ENCODE measurements around the gene TMEM141. TPM values are rescaled to one million over a fixed set of nuclear protein-coding genes. Genes with fewer than 3 reads are reported as not detected.

Gene TMEM141
- total RNA-seq, 5 donors from 2014 or later (not counting 1 experiment from before 2014, with no cell fraction given) = 24.4 to 53.5 (median 45.8) TPM

DNA sequence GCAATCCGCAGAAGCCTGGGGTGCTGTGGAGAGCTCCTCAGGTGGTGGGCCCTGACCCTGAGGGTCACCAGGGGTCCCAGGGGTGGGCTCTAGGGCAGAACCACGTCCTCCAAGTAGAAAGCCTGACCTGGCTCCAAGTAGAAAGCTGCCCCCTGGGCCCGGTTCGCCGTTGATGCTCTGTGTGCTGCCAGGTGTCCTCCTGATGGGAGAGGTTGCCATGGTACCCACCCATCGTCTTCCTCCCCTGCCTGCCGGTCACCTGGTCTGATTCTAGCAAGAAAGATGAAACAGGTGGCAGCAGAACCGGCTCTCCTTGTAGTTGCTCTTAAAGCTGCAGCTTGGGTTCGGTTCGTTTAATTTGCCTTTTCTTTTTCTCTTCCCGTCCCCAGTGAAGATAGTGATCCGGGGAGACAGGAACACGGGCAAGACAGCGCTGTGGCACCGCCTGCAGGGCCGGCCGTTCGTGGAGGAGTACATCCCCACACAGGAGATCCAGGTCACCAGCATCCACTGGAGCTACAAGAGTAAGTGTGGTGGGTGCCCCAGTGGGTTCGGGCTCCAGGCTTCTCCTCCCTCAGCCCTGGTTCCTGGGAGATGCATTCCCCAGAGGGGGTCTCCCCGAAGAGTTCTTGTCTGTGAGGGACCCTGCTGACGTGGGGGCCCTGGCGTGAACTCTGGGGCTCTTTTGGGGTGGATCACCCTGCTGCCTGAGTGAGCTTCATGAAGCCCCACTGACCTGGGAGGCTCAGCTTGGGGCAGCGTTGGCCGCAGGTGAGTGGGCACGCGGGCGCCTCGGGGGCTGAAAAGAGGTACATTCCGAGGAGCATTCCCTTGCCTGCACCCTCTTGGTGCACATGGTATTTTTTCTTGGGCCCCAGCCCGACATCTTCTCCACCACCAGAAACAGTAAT, 32.2 kb downstream of the TMEM141 start:
- Histone ChIP-seq H3K9me3 (no peaks in the 10 kb centered on the region), H3K36me3 (ENCODE audit: control insufficient read depth in 2 of 2, extremely low read depth in 1 of 2, insufficient read depth in 1 of 2, low read length in 1 of 2) (peaks cover 13 to 33% of the 10 kb centered on the region in 2 donors), H3K4me1 (ENCODE audit: control insufficient read depth in 1 of 2, extremely low read depth in 1 of 2, insufficient read depth in 2 of 2, low read length in 2 of 2) (no peaks in the 10 kb centered on the region), H3K27me3 (replicated peaks in 1 of 2; ENCODE audit: control insufficient read depth in 2 of 2, extremely low read depth in 1 of 2, insufficient read depth in 2 of 2, low read length in 1 of 2) (no peaks in the 10 kb centered on the region), H3K4me3 (ENCODE audit: control insufficient read depth in 1 of 2, extremely low read depth in 1 of 2, low read length in 1 of 2) (no peak overlapping the region), H3K27ac (ENCODE audit: low read length) (no peak overlapping the region)
- CTCF ChIA-PET = interaction anchor here in 1 of 2 donors (0.6 kb wide), 1 partner anchor 17 kb away, joined by 3 read pairs; no protein-coding TSS in a partner anchor
- Mint-ChIP-seq H3K27me3 (no peaks in the 10 kb centered on the region), H3K9me3 (no peaks in the 10 kb centered on the region), H3K4me3 (no peak overlapping the region), H3K4me1 (peaks cover 8 to 9% (median 8%) of the 10 kb centered on the region in 3 donors), H3K27ac (no peak overlapping the region), H3K36me3 (no peaks in the 10 kb centered on the region)
- ATAC-seq (replicated peaks in 1 of 4) (no peak), DNase-seq (no peak)
- 97% methylated on average over 18 of the region's 30 CpGs for WGBS (ENCODE audit: insufficient coverage)
- POLR2A ChIA-PET = no interaction called here

DNA sequence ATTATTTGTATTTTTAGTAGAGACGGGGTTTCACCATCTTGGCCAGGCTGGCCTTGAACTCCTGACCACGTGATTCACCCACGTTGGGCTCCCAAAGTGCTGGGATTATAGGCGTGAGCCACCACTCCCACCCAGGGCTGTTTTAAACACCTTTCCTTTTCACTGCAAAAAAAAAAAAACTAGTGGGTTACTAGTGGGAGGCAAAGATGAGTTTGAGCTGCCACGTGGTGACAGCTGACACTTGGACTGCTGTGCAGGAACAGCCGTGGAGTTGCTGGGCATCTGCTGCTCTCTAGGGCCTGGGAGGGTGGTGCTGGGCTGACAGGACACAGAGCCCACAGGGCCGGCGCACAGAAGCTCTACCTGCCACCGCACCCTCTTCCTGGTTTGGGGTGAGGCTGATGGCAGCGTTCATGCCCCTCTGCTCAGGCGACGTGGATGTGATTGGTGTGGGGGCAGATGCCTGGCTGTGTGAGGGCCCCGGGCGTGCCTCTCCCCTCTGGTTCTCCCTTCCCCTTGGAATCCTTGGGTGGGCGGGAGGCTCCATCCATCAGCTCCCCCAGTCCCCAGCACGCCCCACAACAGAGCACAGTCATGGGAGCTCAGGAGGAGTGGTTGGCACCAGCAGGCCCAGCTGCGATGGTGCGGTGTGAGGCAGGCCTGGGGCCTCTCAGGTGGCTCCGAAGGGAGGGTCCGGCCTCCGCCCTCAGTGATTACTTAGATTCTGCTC, 33.5 kb downstream of the TMEM141 start:
- H3K27ac ChIP-seq (ENCODE audit: low read length) = no peak overlapping the region
- Mint-ChIP-seq H3K4me3 (no peak overlapping the region), H3K4me1 (peaks cover 8 to 9% (median 8%) of the 10 kb centered on the region in 3 donors), H3K27me3 (no peaks in the 10 kb centered on the region), H3K27ac (no peak overlapping the region), H3K9me3 (no peaks in the 10 kb centered on the region), H3K36me3 (no peaks in the 10 kb centered on the region)
- DNase-seq (no peak), ATAC-seq (replicated peaks in 1 of 4) (no peak)
- 90% methylated on average over 9 of the region's 21 CpGs for WGBS (ENCODE audit: insufficient coverage)
- ChIA-PET POLR2A (no interaction called here), CTCF (interaction anchor here in 1 of 2 donors (0.6 to 0.7 kb wide), 2 partner anchors 11 to 16 kb away, joined by 3 to 5 read pairs; no protein-coding TSS in a partner anchor)
- H3K36me3 ChIP-seq (ENCODE audit: control insufficient read depth in 2 of 2, extremely low read depth in 1 of 2, insufficient read depth in 1 of 2, low read length in 1 of 2) = peaks cover 13 to 45% of the 10 kb centered on the region in 2 donors
- no peaks in the 10 kb centered on the region for H3K9me3 ChIP-seq
- no peaks in the 10 kb centered on the region for H3K27me3 ChIP-seq (replicated peaks in 1 of 2; ENCODE audit: control insufficient read depth in 2 of 2, extremely low read depth in 1 of 2, insufficient read depth in 2 of 2, low read length in 1 of 2)
- H3K4me3 ChIP-seq (ENCODE audit: control insufficient read depth in 1 of 2, extremely low read depth in 1 of 2, low read length in 1 of 2) = no peak overlapping the region
- no peaks in the 10 kb centered on the region for H3K4me1 ChIP-seq (ENCODE audit: control insufficient read depth in 1 of 2, extremely low read depth in 1 of 2, insufficient read depth in 2 of 2, low read length in 2 of 2)

DNA sequence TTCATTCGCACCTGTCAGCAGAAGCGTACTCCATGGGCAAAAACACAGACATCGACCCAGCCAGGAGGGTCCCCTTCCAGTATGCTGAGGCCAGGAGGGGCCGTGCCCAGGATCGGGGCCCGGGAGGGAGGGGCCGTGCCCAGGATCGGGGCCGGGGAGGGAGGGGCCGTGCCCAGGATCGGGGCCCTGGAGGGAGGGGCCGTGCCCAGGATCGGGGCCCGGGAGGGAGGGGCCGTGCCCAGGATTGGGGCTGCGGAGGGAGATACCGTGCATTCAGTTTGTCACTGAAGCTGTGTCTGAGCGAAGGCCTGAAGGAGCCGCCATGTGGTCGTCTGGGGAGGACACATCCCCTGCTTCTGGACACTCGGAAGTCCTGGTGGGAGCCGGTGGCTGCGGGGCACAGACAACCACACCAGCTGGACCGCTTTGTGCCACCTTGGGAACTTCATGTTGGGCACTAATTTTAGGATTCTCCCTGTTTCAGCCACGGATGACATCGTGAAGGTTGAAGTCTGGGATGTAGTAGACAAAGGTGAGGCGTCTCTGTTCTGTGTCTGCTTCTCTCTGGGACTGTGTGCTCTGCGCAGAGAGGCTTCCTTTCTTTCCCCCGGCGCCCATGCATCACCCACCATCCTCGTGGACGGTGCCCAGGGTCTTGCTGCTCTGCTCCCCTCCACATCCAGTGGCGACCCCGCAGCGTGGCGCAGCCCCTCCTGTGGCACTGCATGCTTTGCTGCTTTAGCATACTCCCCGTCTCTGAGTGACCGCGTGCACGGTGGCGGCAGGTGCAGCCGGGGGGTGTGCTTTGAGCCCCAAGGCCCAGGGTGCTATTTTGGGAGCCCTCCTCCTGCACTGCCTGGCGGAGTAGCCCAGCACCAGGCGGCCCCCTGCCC, 34.4 kb downstream of the TMEM141 start:
- Histone ChIP-seq H3K9me3 (no peaks in the 10 kb centered on the region), H3K27me3 (replicated peaks in 1 of 2; ENCODE audit: control insufficient read depth in 2 of 2, extremely low read depth in 1 of 2, insufficient read depth in 2 of 2, low read length in 1 of 2) (no peaks in the 10 kb centered on the region), H3K27ac (ENCODE audit: low read length) (no peak overlapping the region), H3K4me1 (ENCODE audit: control insufficient read depth in 1 of 2, extremely low read depth in 1 of 2, insufficient read depth in 2 of 2, low read length in 2 of 2) (no peaks in the 10 kb centered on the region), H3K36me3 (ENCODE audit: control insufficient read depth in 2 of 2, extremely low read depth in 1 of 2, insufficient read depth in 1 of 2, low read length in 1 of 2) (peaks cover 13 to 45% of the 10 kb centered on the region in 2 donors), H3K4me3 (ENCODE audit: control insufficient read depth in 1 of 2, extremely low read depth in 1 of 2, low read length in 1 of 2) (no peak overlapping the region)
- ATAC-seq (replicated peaks in 1 of 4) = no peak
- no peaks in the 10 kb centered on the region for H3K27me3 Mint-ChIP-seq
- 97% methylated on average over 35 of the region's 44 CpGs for WGBS (ENCODE audit: insufficient coverage)
- H3K9me3 Mint-ChIP-seq = no peaks in the 10 kb centered on the region
- H3K4me1 Mint-ChIP-seq = peaks cover 6 to 7% (median 7%) of the 10 kb centered on the region in 3 donors
- ChIA-PET CTCF (no interaction called here), POLR2A (no interaction called here)
- DNase-seq = no peak
- H3K27ac Mint-ChIP-seq = no peak overlapping the region
- no peaks in the 10 kb centered on the region for H3K36me3 Mint-ChIP-seq
- no peak overlapping the region for H3K4me3 Mint-ChIP-seq

DNA sequence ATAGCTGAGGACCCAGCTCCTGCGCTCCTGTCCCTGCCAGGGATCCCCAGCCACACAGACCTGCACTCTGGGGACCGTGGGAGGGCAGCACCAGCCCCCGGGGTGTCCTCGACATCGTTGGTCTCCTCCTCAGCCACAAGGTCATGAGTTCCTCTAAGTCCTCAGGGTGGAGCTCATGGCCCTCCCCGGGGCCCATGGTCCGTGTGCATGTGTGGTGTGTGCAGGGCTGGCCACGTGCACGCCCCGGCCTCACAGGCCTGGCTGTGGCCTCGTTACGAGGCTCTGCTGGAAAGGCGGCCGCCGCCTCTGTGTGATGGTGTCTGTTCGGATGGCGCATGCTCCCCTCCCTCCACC, 35.0 kb downstream of the TMEM141 start:
- H3K27ac Mint-ChIP-seq = no peak overlapping the region
- H3K27me3 ChIP-seq (replicated peaks in 1 of 2; ENCODE audit: control insufficient read depth in 2 of 2, extremely low read depth in 1 of 2, insufficient read depth in 2 of 2, low read length in 1 of 2) = no peaks in the 10 kb centered on the region
- no peaks in the 10 kb centered on the region for H3K27me3 Mint-ChIP-seq
- peaks cover under 1% of the 10 kb centered on the region in 3 donors for H3K4me1 Mint-ChIP-seq
- H3K9me3 ChIP-seq = no peaks in the 10 kb centered on the region
- no peaks in the 10 kb centered on the region for H3K36me3 Mint-ChIP-seq
- H3K36me3 ChIP-seq (ENCODE audit: control insufficient read depth in 2 of 2, extremely low read depth in 1 of 2, insufficient read depth in 1 of 2, low read length in 1 of 2) = peaks cover 13 to 48% of the 10 kb centered on the region in 2 donors
- no peak overlapping the region for H3K4me3 ChIP-seq (ENCODE audit: control insufficient read depth in 1 of 2, extremely low read depth in 1 of 2, low read length in 1 of 2)
- no peak for DNase-seq
- WGBS (ENCODE audit: insufficient coverage) = 93% methylated on average over 5 of the region's 17 CpGs
- H3K4me1 ChIP-seq (ENCODE audit: control insufficient read depth in 1 of 2, extremely low read depth in 1 of 2, insufficient read depth in 2 of 2, low read length in 2 of 2) = no peaks in the 10 kb centered on the region
- ChIA-PET POLR2A (no interaction called here), CTCF (no interaction called here)
- no peak overlapping the region for H3K4me3 Mint-ChIP-seq
- H3K27ac ChIP-seq (ENCODE audit: low read length) = no peak overlapping the region
- no peak for ATAC-seq (replicated peaks in 1 of 4)
- H3K9me3 Mint-ChIP-seq = no peaks in the 10 kb centered on the region

- POLR2A ChIA-PET = no interaction called here
- H3K4me1 Mint-ChIP-seq = no peaks in the 10 kb centered on the region
- no peaks in the 10 kb centered on the region for H3K9me3 ChIP-seq
- H3K4me3 ChIP-seq (ENCODE audit: control insufficient read depth in 1 of 2, extremely low read depth in 1 of 2, low read length in 1 of 2) = no peak overlapping the region
- peaks cover under 1% of the 10 kb centered on the region for H3K36me3 Mint-ChIP-seq
- CTCF ChIA-PET = no interaction called here
- no peak overlapping the region for H3K27ac Mint-ChIP-seq
- 94% methylated on average over 18 of the region's 24 CpGs for WGBS (ENCODE audit: insufficient coverage)
- no peaks in the 10 kb centered on the region for H3K27me3 Mint-ChIP-seq
- DNase-seq (no peak), ATAC-seq (replicated peaks in 1 of 4) (no peak)
- no peaks in the 10 kb centered on the region for H3K9me3 Mint-ChIP-seq
- H3K4me1 ChIP-seq (ENCODE audit: control insufficient read depth in 1 of 2, extremely low read depth in 1 of 2, insufficient read depth in 2 of 2, low read length in 2 of 2) = no peaks in the 10 kb centered on the region
- H3K36me3 ChIP-seq (ENCODE audit: control insufficient read depth in 2 of 2, extremely low read depth in 1 of 2, insufficient read depth in 1 of 2, low read length in 1 of 2) = peaks cover 16 to 52% of the 10 kb centered on the region in 2 donors
- no peak overlapping the region for H3K27ac ChIP-seq (ENCODE audit: low read length)
- no peaks in the 10 kb centered on the region for H3K27me3 ChIP-seq (replicated peaks in 1 of 2; ENCODE audit: control insufficient read depth in 2 of 2, extremely low read depth in 1 of 2, insufficient read depth in 2 of 2, low read length in 1 of 2)
- no peak overlapping the region for H3K4me3 Mint-ChIP-seq
Observed at GRCh38 chr9:136826703-136827582, 35.8 kb downstream of the TMEM141 start.

Measured in T-cell (primary cell).